Loucy (cell line): ENCODE results near the gene DIPK1B.

Experiments
- H2AFZ ChIP-seq: fragments of 200-600 bp; sonication (generic); 2 replicates; pipeline ENCODE4 v1.6.0; 2016; ENCODE audit warnings: antibody characterized with exemption, mild to moderate bottlenecking, low read length, moderate library complexity
- H3F3A ChIP-seq: fragments of 200-600 bp; 2 replicates; pipeline ENCODE4 v1.6.0; 2016; ENCODE audit warnings: antibody characterized with exemption, low read depth, mild to moderate bottlenecking
- H3K27me3 ChIP-seq: fragments of 200-600 bp; sonication (generic); 2 replicates; pipeline ENCODE4 v1.6.1; 2014; ENCODE audit warnings: low read length, mild to moderate bottlenecking; ENCODE audit not compliant: insufficient read depth, poor library complexity, severe bottlenecking
- H3K36me3 ChIP-seq: fragments of 200-600 bp; sonication (generic); 2 replicates; pipeline ENCODE4 v1.6.1; 2016; ENCODE audit warnings: low read length; ENCODE audit not compliant: insufficient read depth
- H3K4me1 ChIP-seq: fragments of 200-600 bp; sonication (generic); 2 replicates; pipeline ENCODE4 v1.5.1; 2014; ENCODE audit warnings: low read length, mild to moderate bottlenecking; ENCODE audit not compliant: insufficient read depth, poor library complexity, severe bottlenecking
- H3K4me2 ChIP-seq: fragments of 200-600 bp; sonication (generic); 2 replicates; pipeline ENCODE4 v1.6.0; 2014; ENCODE audit warnings: antibody characterized with exemption, low read length, low read depth, mild to moderate bottlenecking; ENCODE audit not compliant: poor library complexity, severe bottlenecking
- H3K4me3 ChIP-seq: fragments of 200-600 bp; sonication (generic); 2 replicates; pipeline ENCODE4 v1.5.1; 2014; ENCODE audit warnings: low read length, mild to moderate bottlenecking, mixed read lengths; ENCODE audit not compliant: poor library complexity, severe bottlenecking
- H3K79me2 ChIP-seq: fragments of 200-600 bp; sonication (generic); 2 replicates; pipeline ENCODE4 v1.6.1; 2014; ENCODE audit warnings: low read length; ENCODE audit not compliant: insufficient read depth
- H3K9ac ChIP-seq: fragments of 200-600 bp; sonication (generic); 2 replicates; pipeline ENCODE4 v1.6.0; 2014; ENCODE audit warnings: mild to moderate bottlenecking, low read depth, low read length, moderate library complexity; ENCODE audit not compliant: poor library complexity, severe bottlenecking
- H3K9me2 ChIP-seq: fragments of 200-600 bp; sonication (generic); replicated peaks from 2 replicates; pipeline ENCODE4 v1.6.1; 2016; ENCODE audit warnings: low read depth, low read length, mixed read lengths
- H3K9me3 ChIP-seq: fragments of 200-600 bp; sonication (generic); 2 replicates; pipeline ENCODE4 v1.6.1; 2014; ENCODE audit warnings: mild to moderate bottlenecking, antibody characterized with exemption, low read length, low read depth; ENCODE audit not compliant: insufficient read depth
- H4K20me1 ChIP-seq: fragments of 200-600 bp; sonication (generic); 2 replicates; pipeline ENCODE4 v1.6.0; 2014; ENCODE audit warnings: antibody characterized with exemption, low read length, mild to moderate bottlenecking; ENCODE audit not compliant: insufficient read depth, poor library complexity, severe bottlenecking
- EZH2phosphoT487 ChIP-seq: fragments of 200-600 bp; IDR thresholded peaks from 2 replicates; pipeline ENCODE4 v1.6.1; 2018; ENCODE audit warnings: antibody characterized with exemption, mild to moderate bottlenecking, moderate library complexity, borderline replicate concordance
- TF ChIP-seq, protein P1 (sequence below): fragments of 200-600 bp; sonication (generic); conservative IDR thresholded peaks from 2 replicates; pipeline ENCODE4 v1.5.1; 2014; ENCODE audit warnings: mild to moderate bottlenecking, antibody characterized with exemption, low read length

The DIPK1B gene

DNA sequence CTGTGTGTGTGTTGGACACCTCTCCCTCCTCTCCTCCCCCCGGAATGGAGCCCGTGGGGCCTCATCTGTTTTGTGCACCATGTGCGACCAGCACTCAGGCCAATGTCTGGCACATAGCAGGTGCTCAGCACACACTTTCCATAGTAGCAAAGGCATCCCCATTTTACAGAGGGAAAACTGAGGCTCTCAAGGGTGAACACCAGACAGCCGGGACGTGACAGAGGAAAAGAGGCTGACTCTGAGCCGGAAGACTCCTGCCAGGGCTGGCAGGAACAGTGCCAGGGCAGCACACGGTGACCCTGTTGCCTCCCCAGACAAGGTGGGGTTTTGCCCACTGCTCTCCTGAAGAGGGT is 23.3 kb upstream of the DIPK1B start:
- Histone ChIP-seq H3K9me3 (no peaks in the 10 kb centered on the region), H3K4me2 (no peak overlapping the region), H3K79me2 (peaks cover 27% of the 10 kb centered on the region), H3K4me3 (no peak overlapping the region), H3F3A (no peaks in the 10 kb centered on the region), H3K4me1 (peaks cover 19% of the 10 kb centered on the region), H3K9me2 (no peaks in the 10 kb centered on the region), H3K9ac (no peak overlapping the region), H3K36me3 (no peaks in the 10 kb centered on the region), H4K20me1 (peaks cover 23% of the 10 kb centered on the region), H2AFZ (no peak overlapping the region), H3K27me3 (no peaks in the 10 kb centered on the region)
- no peak for TF ChIP-seq EZH2phosphoT487
- TF ChIP-seq, protein P1, sequence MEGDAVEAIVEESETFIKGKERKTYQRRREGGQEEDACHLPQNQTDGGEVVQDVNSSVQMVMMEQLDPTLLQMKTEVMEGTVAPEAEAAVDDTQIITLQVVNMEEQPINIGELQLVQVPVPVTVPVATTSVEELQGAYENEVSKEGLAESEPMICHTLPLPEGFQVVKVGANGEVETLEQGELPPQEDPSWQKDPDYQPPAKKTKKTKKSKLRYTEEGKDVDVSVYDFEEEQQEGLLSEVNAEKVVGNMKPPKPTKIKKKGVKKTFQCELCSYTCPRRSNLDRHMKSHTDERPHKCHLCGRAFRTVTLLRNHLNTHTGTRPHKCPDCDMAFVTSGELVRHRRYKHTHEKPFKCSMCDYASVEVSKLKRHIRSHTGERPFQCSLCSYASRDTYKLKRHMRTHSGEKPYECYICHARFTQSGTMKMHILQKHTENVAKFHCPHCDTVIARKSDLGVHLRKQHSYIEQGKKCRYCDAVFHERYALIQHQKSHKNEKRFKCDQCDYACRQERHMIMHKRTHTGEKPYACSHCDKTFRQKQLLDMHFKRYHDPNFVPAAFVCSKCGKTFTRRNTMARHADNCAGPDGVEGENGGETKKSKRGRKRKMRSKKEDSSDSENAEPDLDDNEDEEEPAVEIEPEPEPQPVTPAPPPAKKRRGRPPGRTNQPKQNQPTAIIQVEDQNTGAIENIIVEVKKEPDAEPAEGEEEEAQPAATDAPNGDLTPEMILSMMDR: no peak

DNA sequence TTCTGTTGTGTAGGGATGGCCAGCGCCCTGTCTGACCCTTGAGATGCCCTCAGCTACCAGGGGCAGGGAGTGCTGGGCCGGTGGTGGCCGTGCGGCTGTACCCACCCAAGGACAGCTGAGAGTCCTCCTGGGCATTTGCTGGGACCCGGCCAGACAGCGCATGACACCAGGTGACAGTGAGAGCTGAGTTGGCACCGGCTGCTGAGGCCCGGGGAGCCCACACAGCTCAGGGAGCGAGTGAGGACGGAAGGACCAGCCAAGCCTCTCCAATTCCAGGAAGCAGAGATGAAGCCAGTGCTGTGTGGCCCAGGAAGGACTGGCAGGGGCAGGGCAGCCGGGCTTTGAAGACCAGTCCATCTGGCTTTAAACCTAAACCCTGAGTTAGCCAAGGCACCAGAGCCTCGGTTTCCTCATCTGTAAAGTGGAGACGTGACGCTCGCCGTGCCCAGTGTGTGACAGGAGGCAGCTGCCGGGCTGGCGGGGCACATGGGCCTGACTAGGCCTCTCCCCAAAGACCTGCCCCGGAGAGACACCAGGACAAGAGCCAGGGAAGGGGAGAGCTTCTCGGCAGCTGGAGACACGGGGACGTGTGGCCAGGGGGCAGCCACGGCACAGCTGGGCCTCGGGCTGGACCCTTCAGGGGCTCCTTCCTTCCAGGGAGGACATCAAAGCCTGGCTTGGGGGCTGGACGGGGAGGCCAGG is 22.1 kb upstream of the DIPK1B start:
- no peaks in the 10 kb centered on the region for H3K9me2 ChIP-seq
- no peak overlapping the region for H2AFZ ChIP-seq
- H3K36me3 ChIP-seq: no peaks in the 10 kb centered on the region
- no peak for TF ChIP-seq EZH2phosphoT487
- TF ChIP-seq, protein P1: no peak
- H3K79me2 ChIP-seq: peaks cover 15% of the 10 kb centered on the region
- H3K4me2 ChIP-seq: no peak overlapping the region
- H3K4me3 ChIP-seq: no peak overlapping the region
- no peaks in the 10 kb centered on the region for H3K9me3 ChIP-seq
- peaks cover 14% of the 10 kb centered on the region for H3K4me1 ChIP-seq
- peaks cover 11% of the 10 kb centered on the region for H4K20me1 ChIP-seq
- no peaks in the 10 kb centered on the region for H3K27me3 ChIP-seq
- H3K9ac ChIP-seq: no peak overlapping the region
- no peaks in the 10 kb centered on the region for H3F3A ChIP-seq

DNA sequence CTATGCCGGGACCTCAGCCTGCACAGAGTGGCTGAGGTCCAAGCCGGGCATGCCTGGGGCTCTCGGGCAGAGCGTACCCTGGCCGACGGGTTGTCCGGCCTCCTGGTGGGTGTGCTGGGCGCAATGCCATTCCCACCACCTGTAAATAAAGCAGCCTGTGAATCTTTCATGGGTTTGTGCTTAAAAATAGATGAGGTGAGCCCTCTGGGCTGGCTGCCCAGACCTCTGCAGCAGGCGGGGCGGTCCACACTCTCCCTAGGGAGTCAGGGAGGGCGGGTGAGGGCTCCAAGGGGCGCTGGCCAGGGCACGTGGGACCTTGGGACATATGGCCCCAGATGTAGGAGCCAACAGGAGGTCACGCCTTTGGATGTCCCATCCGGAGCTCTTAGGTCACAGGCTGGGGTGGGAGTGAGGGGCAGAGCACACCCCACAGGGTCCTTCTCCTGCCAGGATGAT is 21.5 kb upstream of the DIPK1B start:
- no peak overlapping the region for H3K4me2 ChIP-seq
- peaks cover 9% of the 10 kb centered on the region for H3K79me2 ChIP-seq
- no peaks in the 10 kb centered on the region for H3K36me3 ChIP-seq
- no peaks in the 10 kb centered on the region for H3K9me3 ChIP-seq
- no peak overlapping the region for H2AFZ ChIP-seq
- H3F3A ChIP-seq: no peaks in the 10 kb centered on the region
- H3K9me2 ChIP-seq: no peaks in the 10 kb centered on the region
- no peak overlapping the region for H3K9ac ChIP-seq
- H3K27me3 ChIP-seq: no peaks in the 10 kb centered on the region
- no peak overlapping the region for H3K4me3 ChIP-seq
- H4K20me1 ChIP-seq: peaks cover 5% of the 10 kb centered on the region
- TF ChIP-seq, protein P1: no peak
- TF ChIP-seq EZH2phosphoT487: no peak
- peaks cover 8% of the 10 kb centered on the region for H3K4me1 ChIP-seq
